Inflammatory macrophage treated with lipopolysaccharide for 4 hours (primary cell): Measurements from ENCODE around the gene NEURL1B.
A peak's percentile ranks its signal among the peaks of the same experiment; 100 is the strongest.
"Not testable (repeated sequence)": the region's sequence is repeated elsewhere in the genome, so short reads cannot be mapped to it uniquely, and the experiment has no call there.

ENCODE experiments used
- DNase-seq: peaks from one replicate; pipeline ENCODE4 v3.0.0-alpha.2; 2020

Gene NEURL1B

DNA sequence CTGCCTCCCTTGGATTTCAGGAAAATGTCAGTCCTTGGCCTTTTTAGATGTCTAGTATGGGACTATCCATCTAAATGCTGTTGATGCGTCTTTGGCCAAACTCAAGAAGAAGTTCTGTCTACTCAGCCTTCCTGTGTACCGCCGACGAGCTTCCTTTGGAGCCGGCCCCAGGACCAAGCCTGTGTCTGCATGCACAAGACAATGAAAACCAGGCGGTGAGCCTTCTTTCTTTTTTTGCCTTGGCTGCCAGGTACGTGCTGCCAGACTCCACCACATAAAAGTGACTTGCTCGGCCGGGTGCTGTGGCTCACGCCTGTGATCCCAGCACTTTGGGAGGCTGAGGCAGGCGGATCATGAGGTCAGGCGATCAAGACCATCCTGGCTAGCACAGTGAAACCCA, 6.0 kb upstream of the NEURL1B start:
- DNase-seq = no peak

DNA sequence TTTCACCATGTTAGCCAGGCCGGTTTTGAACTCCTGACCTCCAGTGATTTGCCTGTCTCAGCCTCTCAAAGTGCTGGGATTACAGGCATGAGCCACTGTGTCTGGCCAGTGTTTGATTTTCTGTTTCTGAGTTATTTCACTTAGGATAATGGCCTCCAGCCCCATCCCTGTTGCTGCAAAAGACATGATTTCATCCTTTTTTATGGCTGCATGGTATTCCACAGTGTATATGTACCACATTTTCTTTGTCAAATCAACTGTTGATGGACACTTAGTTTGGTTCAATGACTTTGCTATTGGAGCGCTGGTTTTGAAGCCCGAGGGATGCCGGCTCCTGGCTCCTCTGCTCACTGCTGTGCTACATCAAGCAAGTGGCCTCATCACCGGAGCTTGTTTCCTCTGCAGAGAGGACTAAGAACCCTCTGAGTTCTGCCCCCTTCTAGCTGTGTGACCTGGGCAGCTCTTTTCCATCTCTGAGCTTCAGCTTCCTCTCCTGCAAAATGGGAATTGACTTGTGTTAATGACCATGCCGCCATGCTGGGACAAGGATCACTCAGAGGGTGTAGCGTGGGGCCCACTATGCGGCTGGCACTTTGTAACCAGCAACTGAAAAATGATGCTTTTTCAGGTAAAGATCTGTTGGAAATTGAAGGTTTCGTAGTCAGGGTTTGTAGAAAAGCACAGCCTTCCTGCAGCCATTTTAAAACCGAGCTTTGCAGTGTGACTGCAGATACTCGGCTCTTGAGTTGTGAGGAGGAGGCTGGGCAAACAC, 4.6 kb upstream of the NEURL1B start:
- no peak for DNase-seq

DNA sequence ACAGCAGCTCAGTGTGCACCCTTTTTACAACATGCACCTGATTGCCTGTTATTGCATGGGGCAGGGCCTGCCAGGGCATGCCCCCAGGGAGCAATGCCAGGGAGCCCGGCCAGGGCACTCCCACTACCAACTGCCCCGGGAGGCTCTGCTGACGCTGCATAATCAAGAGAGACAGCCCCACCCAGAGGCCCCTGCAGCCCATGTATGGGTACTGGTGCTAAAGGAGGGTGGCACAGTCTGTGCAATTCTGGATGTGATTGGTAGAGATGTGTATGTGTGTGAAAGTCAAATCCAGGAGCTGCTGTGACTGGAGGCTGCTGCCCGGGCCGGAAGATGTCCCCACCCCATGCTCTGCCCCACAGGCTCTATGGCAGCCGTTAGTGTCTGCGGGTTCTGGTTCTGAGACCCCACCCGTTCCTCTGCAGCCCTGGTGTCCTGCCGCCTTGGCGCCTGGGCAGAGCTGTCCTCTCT, 3.9 kb upstream of the NEURL1B start:
- DNase-seq = no peak

DNA sequence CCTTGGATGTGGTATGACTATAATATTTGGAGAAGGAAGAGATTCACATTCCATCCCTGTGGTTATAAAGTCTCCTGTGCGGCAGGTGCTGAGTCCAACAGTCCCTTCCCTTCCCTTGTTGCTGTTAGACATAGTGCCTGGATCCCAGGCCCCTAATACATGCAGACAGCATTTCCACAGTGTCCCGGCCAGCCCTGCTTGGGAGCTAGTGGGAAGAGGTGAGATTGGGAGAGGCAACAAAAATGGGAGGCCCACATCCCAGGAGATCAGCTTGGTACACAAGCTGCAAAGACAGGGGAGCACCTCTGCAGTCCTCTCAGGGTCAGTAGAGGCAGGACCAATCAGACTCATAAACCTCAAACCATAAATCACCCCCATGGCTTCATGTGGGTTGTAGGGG, 3.3 kb upstream of the NEURL1B start:
- DNase-seq = no peak

DNA sequence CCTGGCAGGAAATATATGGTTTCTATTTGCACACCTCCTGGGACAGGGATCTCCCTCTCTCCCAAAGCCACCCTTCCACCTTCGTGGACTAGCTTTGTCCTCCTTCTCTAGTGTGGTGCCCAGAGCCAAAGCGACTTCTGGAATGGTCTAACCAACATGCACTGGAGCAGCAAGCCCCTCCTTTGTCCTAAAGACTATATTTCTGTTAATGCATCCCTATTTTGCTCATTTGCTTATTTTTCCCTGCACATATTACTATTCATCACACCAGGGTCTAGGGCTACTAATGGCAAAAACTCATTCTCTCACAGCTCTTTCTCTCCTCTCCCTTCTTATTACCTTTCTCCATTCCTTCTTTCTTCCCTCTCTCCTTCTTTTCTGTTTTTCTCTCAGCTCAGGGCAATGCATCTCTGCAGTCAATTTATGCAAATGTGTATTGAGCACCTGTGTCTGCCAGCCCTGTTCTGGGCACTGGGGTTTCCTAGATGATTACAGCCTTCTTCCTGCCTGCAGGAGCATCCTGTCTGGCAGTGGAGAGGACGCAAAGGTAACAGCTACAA, 2.8 kb upstream of the NEURL1B start:
- no peak for DNase-seq

DNA sequence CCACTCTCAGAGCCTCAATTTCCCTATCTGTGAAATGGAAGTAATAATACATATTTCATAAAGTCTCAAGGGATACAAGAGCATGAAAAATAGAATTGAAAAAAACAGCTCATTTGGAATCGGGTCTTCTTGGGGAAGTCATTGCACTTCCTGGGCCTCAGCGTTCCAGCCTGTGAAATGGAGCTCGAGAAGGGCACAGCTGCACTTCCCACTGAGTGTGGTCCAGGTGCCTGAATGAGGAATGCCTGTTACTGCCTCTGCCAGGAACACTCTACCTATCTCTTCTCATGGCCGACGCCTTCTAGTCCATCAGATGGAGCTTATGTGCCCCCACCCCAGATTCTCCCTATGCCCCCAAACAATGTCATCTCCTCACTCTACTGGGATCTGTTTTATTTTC, 924 bp upstream of the NEURL1B start:
- no peak for DNase-seq

DNA sequence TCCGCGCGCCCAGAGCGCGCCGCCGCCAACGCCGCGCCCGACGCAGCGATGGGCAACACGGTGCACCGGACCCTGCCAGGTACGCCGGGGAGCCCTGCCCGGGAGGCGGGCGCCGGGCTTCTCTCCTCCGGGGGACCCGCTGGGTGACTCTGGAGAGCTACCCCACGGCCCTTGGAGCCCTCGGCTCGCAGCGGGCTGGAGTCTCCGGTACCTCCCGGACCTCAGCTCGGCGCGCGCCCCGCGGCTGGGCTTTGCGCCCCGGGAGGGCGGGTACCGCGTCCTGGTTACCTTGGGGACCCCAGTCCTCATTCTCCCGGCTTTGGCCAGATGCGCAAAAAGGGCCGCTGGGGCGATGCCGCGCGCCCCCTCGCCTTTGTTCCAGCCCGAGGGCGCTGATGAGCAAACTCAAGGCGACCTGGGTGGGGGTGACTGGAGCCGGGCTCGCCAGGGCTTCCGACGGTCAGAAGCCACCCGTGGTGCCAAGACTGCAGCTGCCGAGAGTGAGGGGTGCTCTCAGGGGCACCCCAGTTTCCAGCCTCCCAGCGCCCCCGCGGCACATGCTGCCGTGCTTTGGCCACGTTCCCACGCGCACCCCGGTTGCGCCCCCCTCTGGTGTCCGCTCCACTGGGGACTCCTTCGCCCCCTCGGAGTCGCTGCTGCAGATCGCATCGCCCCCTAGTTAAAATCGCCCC, 442 bp downstream of the NEURL1B start:
- DNase-seq = no peak

DNA sequence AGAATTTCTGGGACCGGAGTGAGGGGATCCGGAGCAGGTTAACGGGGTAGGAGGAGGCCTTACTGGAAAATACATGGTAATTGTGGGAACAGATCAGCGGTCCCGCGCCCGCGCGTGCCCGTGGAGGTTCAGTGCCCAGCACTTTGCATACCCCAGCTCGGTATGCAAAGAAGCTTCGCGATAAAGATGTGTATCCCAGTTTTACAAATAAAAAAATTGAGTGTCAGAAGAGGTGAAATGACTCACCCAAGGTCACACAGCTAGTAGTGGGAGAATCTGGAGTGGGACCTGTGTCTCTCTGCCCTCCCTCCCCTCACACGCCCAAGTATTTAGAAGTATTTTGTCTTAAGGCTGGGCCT, 967 bp downstream of the NEURL1B start:
- DNase-seq = no peak

DNA sequence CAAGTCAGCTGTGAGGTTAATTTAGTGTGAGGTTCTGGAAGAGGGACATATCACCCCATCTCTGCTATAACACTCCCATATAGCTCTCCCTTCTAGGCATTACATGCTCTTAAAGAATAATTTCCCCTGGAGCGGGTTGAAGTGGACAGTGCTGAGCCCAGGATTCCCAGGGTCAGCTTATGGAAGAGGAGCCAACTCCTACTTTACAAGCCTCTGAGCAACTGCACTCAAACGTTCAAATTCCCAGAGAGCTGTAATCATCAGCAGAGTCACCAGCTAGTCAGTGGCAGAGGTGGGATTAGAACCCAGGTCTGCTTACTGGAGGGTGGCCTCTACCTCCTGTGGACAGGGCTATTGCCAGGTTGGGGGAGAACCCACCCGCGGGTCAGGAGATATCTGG, 1.4 kb downstream of the NEURL1B start:
- DNase-seq = no peak

DNA sequence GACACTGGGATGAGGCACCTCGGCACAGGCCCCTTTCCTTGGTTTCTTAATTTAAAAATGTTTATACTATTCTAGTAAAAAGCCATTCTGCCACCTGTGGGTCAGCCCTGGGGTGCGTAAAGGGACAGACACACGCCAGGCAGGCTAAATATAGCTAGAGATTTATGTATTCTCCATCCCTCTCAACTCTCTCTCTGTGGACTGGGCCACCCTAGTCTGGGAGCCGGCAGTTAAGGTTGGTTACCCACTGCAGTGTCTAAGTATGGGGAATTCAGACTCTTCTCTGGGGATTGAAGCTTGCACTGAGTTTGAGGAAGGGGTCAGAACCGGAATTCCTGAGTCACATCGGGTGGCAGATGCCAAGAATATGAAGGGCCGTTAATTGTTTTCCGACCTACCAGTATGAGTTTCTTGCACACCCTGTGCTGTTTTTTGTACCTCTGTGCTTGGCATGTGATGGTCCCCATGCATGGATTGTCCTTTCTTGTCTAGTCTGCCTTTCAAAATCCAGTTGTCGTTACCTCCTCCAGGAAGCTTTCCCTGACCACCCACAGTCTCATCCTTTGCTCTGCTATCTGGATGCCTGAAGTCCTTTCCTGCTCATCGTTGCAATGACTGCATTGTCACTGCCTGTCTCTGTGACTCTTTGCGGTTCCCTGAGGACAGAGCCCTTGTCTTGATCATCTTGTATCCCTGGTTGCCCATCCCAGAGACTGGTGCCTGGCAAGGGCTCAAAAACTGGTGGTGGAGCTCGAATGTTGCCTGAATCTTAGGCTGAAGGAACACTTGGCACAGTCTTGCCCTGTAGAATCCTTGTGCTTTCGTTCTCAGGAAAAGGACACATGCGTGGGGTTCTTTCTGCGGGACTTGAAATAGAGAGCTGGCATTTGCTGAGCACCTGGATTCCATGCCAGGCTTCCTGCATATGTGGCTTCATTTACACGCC, 2.1 kb downstream of the NEURL1B start:
- DNase-seq = no peak

DNA sequence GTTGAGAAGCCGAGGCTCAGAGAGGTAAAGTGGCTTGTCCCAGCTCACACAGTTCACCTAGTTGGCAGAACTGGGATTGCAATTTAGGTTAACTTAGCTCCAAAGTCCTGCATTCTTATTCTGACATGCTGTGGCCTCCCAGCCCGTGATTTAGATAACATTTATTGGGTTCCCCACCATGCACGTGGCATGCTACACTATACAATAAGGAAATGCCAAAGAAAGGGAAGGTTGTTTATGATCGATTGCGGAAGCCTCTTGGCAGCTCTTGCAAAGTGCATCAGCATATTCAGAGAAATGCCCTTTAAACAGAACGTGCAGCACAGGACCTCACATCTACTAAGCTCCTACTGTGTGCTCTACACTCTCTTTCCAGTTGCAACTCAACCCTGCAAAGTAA, 3.2 kb downstream of the NEURL1B start:
- DNase-seq = peak; percentile 15

DNA sequence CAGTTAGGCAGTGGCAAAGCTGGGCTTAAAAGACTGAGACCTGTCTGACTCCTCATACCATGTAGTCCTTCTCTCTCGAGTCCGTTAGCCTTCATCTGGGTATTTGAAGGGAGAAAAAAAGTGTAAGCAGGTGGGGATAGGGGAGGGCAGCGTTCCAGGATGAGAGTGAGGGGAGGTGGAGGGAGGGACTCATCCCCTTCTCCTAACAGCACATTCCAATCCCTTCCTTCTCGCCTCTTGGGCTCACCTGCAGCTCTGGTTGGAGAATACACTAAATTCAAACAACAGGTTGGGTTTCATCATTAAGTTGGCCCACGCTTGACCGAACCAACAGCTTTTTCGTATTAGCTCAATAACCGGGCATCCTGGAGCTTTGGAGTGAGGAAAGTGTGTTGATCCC, 3.6 kb downstream of the NEURL1B start:
- DNase-seq = no peak

DNA sequence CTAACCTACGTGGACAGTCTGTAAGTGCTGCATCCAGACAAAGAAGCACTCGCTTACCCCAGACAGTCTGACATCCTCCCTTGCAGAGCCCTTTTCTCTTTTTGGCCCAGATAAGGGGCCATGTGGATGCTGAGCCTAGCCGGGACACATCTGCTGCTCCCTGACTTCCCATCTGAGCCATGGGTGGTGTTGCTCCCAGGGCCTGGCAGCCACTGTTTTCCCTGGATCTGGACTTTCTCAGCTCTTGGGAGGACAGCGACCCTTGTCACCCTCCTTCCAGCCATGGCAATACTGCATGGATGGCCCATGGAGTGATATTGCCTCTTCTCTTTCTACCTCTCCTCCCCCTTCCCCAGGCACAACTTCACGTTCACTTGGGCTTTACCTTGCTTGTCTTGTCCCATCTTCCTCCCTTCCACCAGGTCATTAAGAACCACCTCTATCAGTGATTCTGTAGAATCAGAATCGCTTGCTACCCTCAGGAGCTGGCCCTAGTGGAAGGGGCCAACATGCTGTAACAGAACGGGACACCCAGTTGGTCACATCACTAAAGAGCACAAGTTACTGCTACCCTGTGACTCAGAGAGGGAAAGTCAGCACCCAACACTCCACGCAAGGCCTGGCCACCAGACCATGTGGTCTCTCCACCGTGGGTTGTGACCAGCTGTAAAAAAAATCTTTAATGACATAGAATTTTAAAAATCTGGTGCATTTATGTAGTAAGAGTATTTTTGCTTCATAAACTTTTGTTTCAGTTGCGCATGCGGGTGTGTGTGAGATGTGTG, 4.4 kb downstream of the NEURL1B start:
- DNase-seq = no peak

DNA sequence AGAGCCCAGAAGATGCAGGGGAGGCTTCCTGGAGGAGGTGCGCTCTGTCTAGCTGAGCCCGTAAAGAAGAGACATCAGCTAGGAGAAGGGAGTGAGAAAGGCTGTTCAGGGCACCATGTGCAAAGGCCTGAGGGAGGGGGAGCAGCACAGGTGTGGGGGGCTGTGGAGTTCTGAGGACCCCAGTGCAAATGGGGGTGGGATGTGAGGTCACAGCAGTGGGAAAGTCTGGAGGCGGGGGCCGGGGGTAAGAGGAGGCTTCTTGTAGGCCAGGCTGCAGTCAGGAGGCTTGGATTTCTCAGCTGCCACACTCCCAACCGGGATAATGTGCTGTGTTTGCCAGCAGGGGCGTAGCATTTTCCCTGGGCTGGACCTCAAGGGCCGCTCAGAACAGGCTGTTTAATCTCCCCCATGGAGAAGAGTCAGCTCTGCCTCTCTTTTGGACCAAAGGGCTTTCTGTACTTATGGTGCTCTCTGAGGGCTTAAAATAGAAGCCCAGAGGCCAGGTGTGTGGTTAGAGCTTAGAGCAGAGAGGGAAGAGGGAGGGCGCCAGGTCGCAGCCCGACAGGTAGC, 5.7 kb downstream of the NEURL1B start:
- no peak for DNase-seq

DNA sequence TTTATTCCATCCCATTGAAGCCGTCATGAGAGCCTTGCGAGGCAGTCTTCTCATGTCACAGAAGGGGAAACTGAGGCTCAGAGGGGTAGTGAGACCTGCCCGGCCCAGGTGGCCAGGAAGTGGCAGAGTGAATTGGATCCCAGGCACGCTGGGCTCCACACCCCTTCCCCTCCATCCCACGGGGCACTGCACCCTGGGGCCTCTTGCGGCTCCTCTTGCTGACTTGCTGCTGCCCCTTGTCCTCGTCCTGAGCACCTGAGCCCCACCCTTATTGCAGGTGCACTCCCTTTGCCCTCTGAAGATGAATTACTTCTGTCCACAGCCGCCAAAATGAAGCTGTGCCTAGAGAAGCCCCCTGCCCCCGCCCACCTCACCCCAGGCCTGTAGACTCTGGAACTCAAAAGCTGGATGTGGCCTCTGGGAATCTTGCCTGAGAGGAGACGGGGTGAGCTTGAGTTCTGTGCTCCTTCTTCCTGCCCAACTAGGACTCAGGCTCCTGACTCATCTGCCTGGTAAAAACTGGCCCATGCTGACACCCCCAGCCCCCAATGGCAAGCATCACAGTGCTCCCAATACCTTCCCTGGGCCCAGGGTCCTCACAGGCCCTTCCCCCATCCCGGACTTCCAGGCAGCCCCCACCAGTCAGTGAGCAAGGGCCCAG, 6.4 kb downstream of the NEURL1B start:
- no peak for DNase-seq

DNA sequence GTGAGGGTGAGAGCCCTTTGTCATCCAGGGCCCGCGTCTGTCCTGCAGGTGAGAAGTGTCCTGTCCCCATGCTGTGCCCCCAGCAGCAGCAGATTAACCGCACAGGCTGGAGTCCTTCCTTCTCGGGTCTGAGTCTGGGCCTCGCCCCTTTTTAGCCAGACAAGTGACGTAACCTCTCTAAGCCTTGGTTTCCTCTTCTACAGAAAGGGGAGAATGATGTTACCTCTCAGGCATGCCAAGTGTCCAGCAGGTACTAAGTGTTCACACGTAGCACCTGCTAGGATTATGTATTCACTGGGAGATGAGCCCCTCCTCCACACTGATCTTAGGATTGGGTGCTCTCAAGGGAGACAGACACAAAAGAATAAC, 6.9 kb downstream of the NEURL1B start:
- DNase-seq = no peak

DNA sequence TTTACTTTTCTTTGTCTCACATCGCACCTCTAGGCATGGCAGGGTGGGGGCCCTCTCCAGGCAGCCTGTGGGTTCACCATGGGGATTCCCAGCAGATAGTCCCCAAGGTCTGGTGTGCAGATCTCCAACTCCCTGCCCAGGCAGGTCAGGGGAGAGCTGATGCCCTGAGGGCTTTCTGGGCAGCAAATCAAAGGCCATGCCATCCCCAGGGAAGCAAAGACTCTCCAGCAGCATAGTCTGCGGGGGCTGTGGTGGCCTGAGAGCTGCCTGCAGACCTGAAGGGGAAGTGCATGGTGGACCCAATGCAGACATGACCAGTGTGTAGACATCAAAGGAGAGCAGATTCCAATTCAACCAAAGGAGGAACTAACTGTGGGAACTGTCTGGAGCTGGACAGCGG, 7.7 kb downstream of the NEURL1B start:
- DNase-seq = no peak

DNA sequence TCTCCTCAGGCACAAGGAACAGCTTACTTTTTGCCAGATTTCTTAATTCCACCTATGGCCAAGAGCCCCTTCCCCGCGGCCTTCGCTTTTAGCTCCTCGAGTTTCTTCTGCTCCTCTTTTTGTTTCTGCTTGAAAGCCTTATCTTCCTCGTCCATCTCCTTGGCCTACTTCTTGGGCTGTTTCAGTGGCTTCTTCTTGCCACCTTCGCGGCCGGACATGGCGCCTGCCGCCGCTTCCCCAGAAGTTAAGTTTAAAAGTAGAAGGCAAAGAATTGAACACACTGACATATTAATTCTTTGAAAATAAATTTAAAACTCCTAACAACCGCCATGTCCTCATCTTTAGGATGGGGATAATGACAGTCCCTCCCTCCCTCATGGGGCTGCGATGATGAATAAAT, 15.4 kb downstream of the NEURL1B start:
- not testable (repeated sequence) for DNase-seq

DNA sequence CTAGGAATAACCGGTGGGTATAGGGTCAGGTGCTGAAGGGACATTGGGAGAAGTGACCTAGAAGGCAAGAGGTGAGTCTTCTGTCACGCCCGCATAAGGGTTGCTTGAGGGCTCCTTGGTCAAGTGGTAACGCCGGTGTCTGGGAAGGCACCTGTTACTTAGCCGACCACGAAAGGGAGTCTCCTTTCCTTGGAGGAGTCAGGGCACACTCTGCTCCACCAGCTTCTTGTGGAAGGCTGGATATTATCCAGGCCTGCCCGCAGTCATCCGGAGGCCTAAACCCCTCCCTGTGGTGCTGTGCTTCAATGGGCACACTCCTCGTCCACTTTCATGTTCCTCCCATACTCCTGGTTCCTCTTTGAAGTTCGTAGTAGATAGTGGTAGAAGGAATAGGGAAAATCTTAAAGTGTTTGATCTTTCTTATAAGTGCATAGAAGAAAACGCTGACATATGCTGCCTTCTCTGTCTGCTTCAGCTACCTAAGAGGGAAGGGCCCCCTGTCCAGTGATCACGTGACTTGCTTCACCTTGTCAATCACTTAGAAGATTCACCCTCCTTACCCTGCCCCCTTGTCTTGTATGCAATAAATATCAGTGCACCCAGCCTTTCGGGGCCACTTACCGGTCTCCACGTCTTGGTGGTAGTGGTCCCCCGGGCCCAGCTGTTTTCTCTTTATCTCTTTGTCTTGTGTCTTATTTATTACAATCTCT, 16.6 kb downstream of the NEURL1B start:
- DNase-seq = not testable (repeated sequence)

DNA sequence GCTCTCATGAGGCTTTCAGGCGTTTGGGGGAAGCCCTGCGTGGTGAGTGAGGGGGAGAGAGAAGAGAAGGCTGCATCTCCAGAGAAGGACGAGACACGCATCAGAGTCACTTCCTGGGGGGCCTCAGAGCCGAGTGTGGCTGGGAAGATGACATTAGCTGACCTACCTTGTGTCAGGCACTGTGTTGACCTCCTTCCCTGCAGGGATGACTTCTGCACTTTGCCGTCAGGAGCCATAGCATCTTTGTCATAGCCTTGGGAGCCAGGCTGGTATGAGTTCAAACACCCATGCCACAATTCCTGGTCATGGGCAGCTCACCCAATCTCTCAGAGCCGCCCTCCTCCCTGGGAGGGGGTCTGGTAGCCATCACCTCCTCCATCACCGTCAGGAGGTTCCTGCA, 17.3 kb downstream of the NEURL1B start:
- DNase-seq = no peak

DNA sequence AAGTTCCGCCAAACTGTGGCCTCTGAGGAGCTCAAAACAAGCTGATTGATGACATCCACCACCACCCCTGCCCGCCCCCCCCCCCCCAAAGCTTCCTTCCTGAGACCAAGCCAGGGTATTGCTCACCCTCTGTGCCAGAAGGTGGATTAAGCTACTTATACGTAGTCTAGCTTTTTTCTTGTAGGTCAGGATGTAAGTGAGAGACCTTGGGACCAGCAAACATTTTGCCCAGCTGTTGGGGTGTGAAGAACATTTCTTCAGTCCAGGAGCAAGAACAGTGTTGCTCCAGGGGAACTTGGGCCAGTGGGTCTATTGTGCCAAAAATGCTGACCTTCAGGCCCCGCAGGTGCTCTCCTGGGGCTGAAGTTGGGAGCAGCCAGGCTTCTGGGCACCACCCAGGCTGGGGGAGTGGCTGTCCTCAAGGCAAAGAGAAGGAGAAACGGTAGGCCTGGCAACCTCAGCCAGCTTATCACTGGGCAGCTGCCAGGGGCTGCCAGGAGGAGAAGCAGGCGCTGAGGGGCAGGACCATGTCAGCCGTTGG, 18.0 kb downstream of the NEURL1B start:
- no peak for DNase-seq
